MG63 (cell line): Measurements from ENCODE around the gene ZP1. TPM values are rescaled to one million over a fixed set of nuclear protein-coding genes. Genes with fewer than 3 reads are reported as not detected.

Experiments
- DNase-seq: peaks from one replicate; pipeline ENCODE4 v3.0.0-alpha.2; 2020
- H3K27me3 ChIP-seq: fragments of 250-450 bp; sonication (Bioruptor Pico); 2 replicates; pipeline ENCODE4 v1.5.1; 2020; ENCODE audit warnings: mild to moderate bottlenecking, moderate library complexity
- H3K36me3 ChIP-seq: fragments of 250-450 bp; sonication (Bioruptor Pico); 2 replicates; pipeline ENCODE4 v1.5.1; 2020; ENCODE audit warnings: mild to moderate bottlenecking, moderate library complexity
- H3K4me3 ChIP-seq: fragments of 250-450 bp; sonication (Bioruptor Pico); 2 replicates; pipeline ENCODE4 v1.5.1; 2020; ENCODE audit warnings: mild to moderate bottlenecking, moderate library complexity
- H3K9me3 ChIP-seq: fragments of 250-450 bp; sonication (Bioruptor Pico); 2 replicates; pipeline ENCODE4 v1.5.1; 2020; ENCODE audit warnings: mild to moderate bottlenecking, moderate library complexity
- total RNA-seq: library from RNA; depleted of rRNA; stranded (reverse); fragments of >200 nt; shearing (Covaris generic); gene quantifications from 2 replicates; pipeline ENCODE4 v1.2.3, GENCODE V29; 2014; ENCODE audit warnings: low replicate concordance

ZP1 gene
- total RNA-seq, 1 experiment from 2014 or later: not detected

- DNase-seq: no peak
- H3K9me3 ChIP-seq: no peaks in the 10 kb centered on the region
- H3K27me3 ChIP-seq: no peaks in the 10 kb centered on the region
- no peak overlapping the region for H3K4me3 ChIP-seq
- no peaks in the 10 kb centered on the region for H3K36me3 ChIP-seq
Measured at GRCh38 chr11:60867871-60868681, 734 bp downstream of the ZP1 start.

GRCh38 chr11:60868682-60869450 lies 1.5 kb downstream of the ZP1 start:
- Histone ChIP-seq H3K9me3 (no peaks in the 10 kb centered on the region), H3K27me3 (no peaks in the 10 kb centered on the region), H3K36me3 (no peaks in the 10 kb centered on the region), H3K4me3 (no peak overlapping the region)
- no peak for DNase-seq

GRCh38 chr11:60869451-60869825 lies 2.1 kb downstream of the ZP1 start:
- Histone ChIP-seq H3K36me3 (no peaks in the 10 kb centered on the region), H3K4me3 (no peak overlapping the region), H3K9me3 (no peaks in the 10 kb centered on the region), H3K27me3 (no peaks in the 10 kb centered on the region)
- no peak for DNase-seq

GRCh38 chr11:60870276-60870675 lies 2.9 kb downstream of the ZP1 start:
- no peaks in the 10 kb centered on the region for H3K27me3 ChIP-seq
- no peaks in the 10 kb centered on the region for H3K9me3 ChIP-seq
- no peaks in the 10 kb centered on the region for H3K36me3 ChIP-seq
- no peak overlapping the region for H3K4me3 ChIP-seq
- no peak for DNase-seq

- DNase-seq: no peak
- no peak overlapping the region for H3K4me3 ChIP-seq
- no peaks in the 10 kb centered on the region for H3K9me3 ChIP-seq
- H3K27me3 ChIP-seq: no peaks in the 10 kb centered on the region
- no peaks in the 10 kb centered on the region for H3K36me3 ChIP-seq
Measured at GRCh38 chr11:60870733-60871377, 3.5 kb downstream of the ZP1 start.

GRCh38 chr11:60871378-60872061 lies 4.2 kb downstream of the ZP1 start:
- Histone ChIP-seq H3K9me3 (no peaks in the 10 kb centered on the region), H3K27me3 (no peaks in the 10 kb centered on the region), H3K36me3 (no peaks in the 10 kb centered on the region), H3K4me3 (no peak overlapping the region)
- peak; percentile 65 for DNase-seq

GRCh38 chr11:60872124-60872960 lies 5.0 kb downstream of the ZP1 start:
- H3K36me3 ChIP-seq: no peaks in the 10 kb centered on the region; the same call in 1 of the 2 replicates
- H3K4me3 ChIP-seq: no peak overlapping the region
- peak; percentile 80 for DNase-seq
- no peaks in the 10 kb centered on the region for H3K27me3 ChIP-seq
- no peaks in the 10 kb centered on the region for H3K9me3 ChIP-seq

GRCh38 chr11:60872961-60873524 lies 5.7 kb downstream of the ZP1 start:
- Histone ChIP-seq H3K4me3 (no peak overlapping the region), H3K9me3 (no peaks in the 10 kb centered on the region), H3K36me3 (no peaks in the 10 kb centered on the region; the same call in 1 of the 2 replicates), H3K27me3 (no peaks in the 10 kb centered on the region)
- DNase-seq: peak; percentile 75

GRCh38 chr11:60873533-60873932 lies 6.2 kb downstream of the ZP1 start:
- DNase-seq: no peak
- Histone ChIP-seq H3K27me3 (no peaks in the 10 kb centered on the region), H3K9me3 (no peaks in the 10 kb centered on the region), H3K4me3 (no peak overlapping the region), H3K36me3 (no peaks in the 10 kb centered on the region; the same call in 1 of the 2 replicates)

- Histone ChIP-seq H3K4me3 (no peak overlapping the region), H3K36me3 (no peaks in the 10 kb centered on the region; the same call in none of the 2 replicates), H3K27me3 (no peaks in the 10 kb centered on the region), H3K9me3 (no peaks in the 10 kb centered on the region)
- DNase-seq: no peak
Measured at GRCh38 chr11:60874421-60875365, 7.4 kb downstream of the ZP1 start.

- no peak for DNase-seq
- Histone ChIP-seq H3K36me3 (peaks cover 5% of the 10 kb centered on the region), H3K27me3 (no peaks in the 10 kb centered on the region), H3K4me3 (no peak overlapping the region), H3K9me3 (no peaks in the 10 kb centered on the region)
Measured at GRCh38 chr11:60875366-60876167, 8.2 kb downstream of the ZP1 start.

- H3K4me3 ChIP-seq: no peak overlapping the region
- peaks cover 7% of the 10 kb centered on the region for H3K36me3 ChIP-seq
- DNase-seq: no peak
- H3K9me3 ChIP-seq: no peaks in the 10 kb centered on the region
- no peaks in the 10 kb centered on the region for H3K27me3 ChIP-seq
Measured at GRCh38 chr11:60876168-60876485, 8.8 kb downstream of the ZP1 start.

- DNase-seq: no peak
- no peaks in the 10 kb centered on the region for H3K27me3 ChIP-seq
- H3K4me3 ChIP-seq: no peak overlapping the region
- H3K36me3 ChIP-seq: peaks cover 11% of the 10 kb centered on the region
- no peaks in the 10 kb centered on the region for H3K9me3 ChIP-seq
Measured at GRCh38 chr11:60878245-60879101, 11.1 kb downstream of the ZP1 start.
